OCI-LY1 (cell line): ENCODE measurements around the gene TRIM9.

Source experiments
- H2AFZ ChIP-seq: fragments of 200-600 bp; sonication (generic), shearing (Covaris generic); 2 replicates; pipeline ENCODE4 v1.6.0; 2014; ENCODE audit warnings: antibody characterized with exemption, mild to moderate bottlenecking, low read length
- H3F3A ChIP-seq: fragments of 200-600 bp; sonication (generic), shearing (Covaris generic); 2 replicates; pipeline ENCODE4 v1.6.0; 2014; ENCODE audit warnings: mild to moderate bottlenecking, antibody characterized with exemption, low read length, moderate library complexity; ENCODE audit not compliant: insufficient read depth
- H3K27ac ChIP-seq: fragments of 200-600 bp; sonication (generic); 2 replicates; pipeline ENCODE4 v1.5.1; 2014; ENCODE audit warnings: low read length, mixed run types, mild to moderate bottlenecking, low read depth; ENCODE audit not compliant: poor library complexity, severe bottlenecking
- H3K27me3 ChIP-seq: fragments of 200-600 bp; sonication (generic); 2 replicates; pipeline ENCODE4 v1.6.0; 2014; ENCODE audit warnings: antibody characterized with exemption, mild to moderate bottlenecking, low read length, moderate library complexity; ENCODE audit not compliant: insufficient read depth
- H3K36me3 ChIP-seq: fragments of 200-600 bp; sonication (generic); 2 replicates; pipeline ENCODE4 v1.6.1; 2014; ENCODE audit warnings: mild to moderate bottlenecking, antibody characterized with exemption, low read length, moderate library complexity, mixed read lengths; ENCODE audit not compliant: insufficient read depth
- H3K4me1 ChIP-seq: fragments of 200-600 bp; sonication (generic); 2 replicates; pipeline ENCODE4 v1.5.1; 2014; ENCODE audit warnings: mild to moderate bottlenecking, low read length, moderate library complexity; ENCODE audit not compliant: insufficient read depth, severe bottlenecking
- H3K4me2 ChIP-seq: fragments of 200-600 bp; sonication (generic), shearing (Covaris generic); 2 replicates; pipeline ENCODE4 v1.6.1; 2014; ENCODE audit warnings: low read length
- H3K4me3 ChIP-seq: fragments of 200-600 bp; sonication (generic); 2 replicates; pipeline ENCODE4 v1.5.1; 2014; ENCODE audit warnings: low read length, low read depth, mild to moderate bottlenecking, mixed read lengths; ENCODE audit not compliant: poor library complexity, severe bottlenecking
- H3K79me2 ChIP-seq: fragments of 200-600 bp; shearing (Covaris generic); 2 replicates; pipeline ENCODE4 v1.6.1; 2016; ENCODE audit warnings: mixed run types, low read length, mixed read lengths; ENCODE audit not compliant: insufficient read depth
- H3K9ac ChIP-seq: fragments of 200-600 bp; sonication (generic), shearing (Covaris generic); 2 replicates; pipeline ENCODE4 v1.6.1; 2014; ENCODE audit warnings: mild to moderate bottlenecking, low read length, mixed read lengths
- H3K9me2 ChIP-seq: fragments of 200-600 bp; sonication (generic), shearing (Covaris generic); 2 replicates; pipeline ENCODE4 v1.6.1; 2014; ENCODE audit warnings: low read depth, mild to moderate bottlenecking, low read length, mixed read lengths
- H3K9me3 ChIP-seq: fragments of 200-600 bp; shearing (Covaris generic); 2 replicates; pipeline ENCODE4 v1.6.1; 2014; ENCODE audit warnings: low read length, mixed read lengths
- H4K20me1 ChIP-seq: fragments of 200-600 bp; sonication (generic), shearing (Covaris generic); 2 replicates; pipeline ENCODE4 v1.6.0; 2016; ENCODE audit warnings: mild to moderate bottlenecking, low read length; ENCODE audit not compliant: insufficient read depth
- CTCF ChIP-seq: fragments of 200-600 bp; sonication (generic), shearing (Covaris generic); IDR thresholded peaks from 2 replicates; pipeline ENCODE4 v1.5.1; 2017; ENCODE audit warnings: mild to moderate bottlenecking, antibody characterized with exemption, low read length, moderate library complexity, mixed read lengths
- EZH2 ChIP-seq: fragments of 200-600 bp; sonication (generic), shearing (Covaris generic); IDR thresholded peaks from 2 replicates; pipeline ENCODE4 v1.8.0; 2017; ENCODE audit warnings: borderline replicate concordance, mixed run types, mild to moderate bottlenecking, antibody characterized with exemption, low read length, moderate library complexity, mixed read lengths

The TRIM9 gene

GRCh38 chr14:50985859-50986331 lies 109.0 kb downstream of the TRIM9 start:
- Histone ChIP-seq H3K27me3 (no peaks in the 10 kb centered on the region), H2AFZ (no peak overlapping the region), H4K20me1 (no peaks in the 10 kb centered on the region), H3K4me1 (no peaks in the 10 kb centered on the region), H3K9me3 (no peaks in the 10 kb centered on the region), H3K36me3 (no peaks in the 10 kb centered on the region), H3K79me2 (no peaks in the 10 kb centered on the region), H3K9ac (no peak overlapping the region), H3K9me2 (no peaks in the 10 kb centered on the region), H3F3A (no peaks in the 10 kb centered on the region), H3K27ac (no peak overlapping the region), H3K4me3 (no peak overlapping the region), H3K4me2 (no peak overlapping the region)
- TF ChIP-seq EZH2 (no peak), CTCF (no peak)

- no peak overlapping the region for H3K9ac ChIP-seq
- no peak overlapping the region for H2AFZ ChIP-seq
- no peaks in the 10 kb centered on the region for H3K79me2 ChIP-seq
These were observed 109.6 kb downstream of the TRIM9 start for GRCh38 chr14:50985124-50985858.

GRCh38 chr14:50984036-50984710 lies 110.7 kb downstream of the TRIM9 start:
- H3K27me3 ChIP-seq, result no peaks in the 10 kb centered on the region
- no peaks in the 10 kb centered on the region for H3K79me2 ChIP-seq
- H3K9me2 ChIP-seq, result no peaks in the 10 kb centered on the region
- H3F3A ChIP-seq, result no peaks in the 10 kb centered on the region
- H3K4me3 ChIP-seq, result no peak overlapping the region
- H3K9ac ChIP-seq, result no peak overlapping the region
- H3K9me3 ChIP-seq, result no peaks in the 10 kb centered on the region
- H3K4me2 ChIP-seq, result no peak overlapping the region
- H4K20me1 ChIP-seq, result no peaks in the 10 kb centered on the region
- H2AFZ ChIP-seq, result no peak overlapping the region
- TF ChIP-seq EZH2 (no peak), CTCF (no peak)
- no peaks in the 10 kb centered on the region for H3K36me3 ChIP-seq
- H3K27ac ChIP-seq, result no peak overlapping the region
- H3K4me1 ChIP-seq, result no peaks in the 10 kb centered on the region

More at GRCh38 chr14:50985124-50985858, 109.6 kb downstream of the TRIM9 start:
- no peaks in the 10 kb centered on the region for H3K9me2 ChIP-seq
- no peak overlapping the region for H3K4me3 ChIP-seq
- no peaks in the 10 kb centered on the region for H3F3A ChIP-seq
- no peaks in the 10 kb centered on the region for H4K20me1 ChIP-seq
- H3K9me3 ChIP-seq, result no peaks in the 10 kb centered on the region
- no peak overlapping the region for H3K4me2 ChIP-seq
- H3K36me3 ChIP-seq, result no peaks in the 10 kb centered on the region
- no peaks in the 10 kb centered on the region for H3K27me3 ChIP-seq
- no peaks in the 10 kb centered on the region for H3K4me1 ChIP-seq
- TF ChIP-seq CTCF (no peak), EZH2 (no peak)
- H3K27ac ChIP-seq, result no peak overlapping the region
